Activated CD8-positive, alpha-beta T cell treated with anti-CD3 and anti-CD28 coated beads, Interleukin-2, amount 10 ng/mL, durations not matched to agents 7 days and 5 days (primary cell): Measurements from ENCODE around the gene CDR2. TPM values are rescaled to one million over a fixed set of nuclear protein-coding genes. Genes with fewer than 3 reads are reported as not detected.

ENCODE experiments used
- ATAC-seq: fragments of 150-1000 bp; cut with Tn5 transposase; one replicate; pipeline ENCODE4 v1.10.0; 2021; ENCODE audit warnings: moderate library complexity
- CTCF ChIA-PET: fragments of 350-600 bp; sonication (Branson Sonifier 250); formaldehyde crosslinking; loops from one replicate; lab custom pipeline; 2021; ENCODE audit warnings: antibody characterized with exemption; lab: Charles Lee
- POLR2A ChIA-PET: fragments of 350-600 bp; sonication (Branson Sonifier 250); formaldehyde crosslinking; loops from one replicate; lab custom pipeline; 2021; ENCODE audit warnings: antibody characterized with exemption; lab: Charles Lee
- DNase-seq: peaks from one replicate; pipeline ENCODE4 v3.0.0-alpha.2; 2020
- H3K27ac Mint-ChIP-seq: one replicate; pipeline ENCODE4 v1.8.0; 2021; ENCODE audit warnings: mild to moderate bottlenecking, mixed read lengths
- H3K27me3 Mint-ChIP-seq: one replicate; pipeline ENCODE4 v1.8.0; 2021; ENCODE audit warnings: low read depth, mixed read lengths
- H3K36me3 Mint-ChIP-seq: one replicate; pipeline ENCODE4 v1.8.0; 2021; ENCODE audit warnings: low read depth, mixed read lengths
- H3K4me1 Mint-ChIP-seq: one replicate; pipeline ENCODE4 v1.8.0; 2021; ENCODE audit warnings: low read depth, mixed read lengths
- H3K4me3 Mint-ChIP-seq: one replicate; pipeline ENCODE4 v1.8.0; 2021; ENCODE audit warnings: mild to moderate bottlenecking, mixed read lengths
- H3K9me3 Mint-ChIP-seq: one replicate; pipeline ENCODE4 v1.8.0; 2022; ENCODE audit warnings: mixed read lengths; ENCODE audit not compliant: insufficient read depth
- total RNA-seq, 2 experiments: library from RNA; stranded (reverse); gene quantifications; one replicate each; pipeline ENCODE4 v1.2.3, GENCODE V29; 2021

Gene CDR2
- total RNA-seq, 2 experiments from 2014 or later = 39.1 to 44.6 TPM

DNA sequence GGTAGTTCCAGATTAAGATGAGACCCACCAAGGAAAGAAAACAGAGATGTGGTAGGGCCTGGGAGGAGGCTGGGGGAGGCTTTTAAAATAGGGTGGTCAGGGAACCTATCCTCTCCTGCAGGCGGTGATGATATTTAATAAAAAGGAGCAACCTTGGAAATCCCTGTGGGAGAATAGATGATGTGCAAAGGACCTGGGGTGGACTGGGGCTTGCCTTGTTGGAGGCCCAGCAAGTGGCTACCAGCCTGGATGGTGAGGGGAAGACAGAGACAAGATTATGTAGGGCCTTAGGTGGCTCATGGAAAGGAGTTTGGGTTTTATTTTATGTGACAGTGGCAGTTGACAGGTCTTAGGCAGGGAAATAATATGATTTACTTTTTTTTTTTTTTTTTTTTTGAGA lies 75.4 kb downstream of the CDR2 start:
- ATAC-seq = no peak
- peak overlapping the region; percentile 93 for H3K27ac Mint-ChIP-seq
- peak overlapping the region; percentile 92 for H3K4me3 Mint-ChIP-seq
- H3K36me3 Mint-ChIP-seq = peaks cover 22% of the 10 kb centered on the region
- H3K27me3 Mint-ChIP-seq = peaks cover 2% of the 10 kb centered on the region
- ChIA-PET CTCF (interaction anchor here (0.8 to 8.9 kb wide), 9 partner anchors 9 to 299 kb away, joined by 3 to 355 read pairs (median 3); partner anchors contain the start of gene EEF2K), POLR2A (interaction anchor here (0.6 to 3.2 kb wide), 5 partner anchors 17 to 290 kb away, joined by 3 to 13 read pairs (median 4); no protein-coding TSS in a partner anchor)
- peaks cover 27% of the 10 kb centered on the region for H3K4me1 Mint-ChIP-seq
- H3K9me3 Mint-ChIP-seq = no peaks in the 10 kb centered on the region
- no peak for DNase-seq

DNA sequence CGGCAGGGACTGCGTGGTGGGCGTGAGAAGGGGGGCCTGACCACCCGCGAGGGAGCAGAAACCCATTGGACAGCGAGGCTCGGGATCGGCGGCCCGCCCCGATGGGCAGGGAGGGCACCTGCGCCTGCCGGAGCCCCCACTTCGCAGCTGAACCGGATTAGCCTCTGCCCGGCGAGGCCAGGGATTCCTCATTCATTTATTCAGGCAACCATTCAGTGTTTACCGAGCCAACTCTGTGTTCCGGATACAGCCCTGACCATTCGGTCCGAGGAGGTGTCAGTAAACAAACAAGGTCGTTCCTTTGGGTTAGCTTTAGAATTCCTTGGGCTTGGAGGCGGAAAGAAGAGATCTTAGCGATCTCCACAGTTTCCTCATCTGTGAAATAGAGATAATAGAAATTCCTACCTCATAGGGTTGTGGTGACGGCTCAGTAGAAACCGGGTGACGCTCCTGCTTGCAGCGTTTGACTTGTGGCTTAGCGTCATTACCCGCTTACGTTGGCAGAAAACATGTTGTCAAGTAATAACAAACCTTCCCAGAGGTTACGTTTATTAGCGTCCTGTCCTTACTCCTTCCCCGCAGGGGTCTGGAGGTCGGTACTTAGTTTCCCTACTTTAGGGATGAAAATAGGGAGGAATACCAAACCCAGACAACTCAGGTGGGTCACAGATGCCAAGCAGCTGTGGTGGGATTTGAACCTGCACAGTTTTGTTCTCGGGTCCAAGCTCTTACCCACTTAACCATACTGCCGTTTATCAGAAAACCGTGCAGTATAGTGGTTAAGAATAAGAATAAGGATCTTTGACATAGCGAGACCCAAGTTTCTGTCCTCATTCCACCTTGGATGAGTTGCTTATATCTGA lies 76.3 kb downstream of the CDR2 start:
- peak overlapping the region; percentile 93 for H3K27ac Mint-ChIP-seq
- peaks cover 2% of the 10 kb centered on the region for H3K27me3 Mint-ChIP-seq
- ChIA-PET CTCF (interaction anchor here (0.8 to 8.9 kb wide), 9 partner anchors 8 to 298 kb away, joined by 3 to 355 read pairs (median 3); partner anchors contain the start of gene EEF2K), POLR2A (interaction anchor here (0.6 to 3.2 kb wide), 8 partner anchors 14 to 289 kb away, joined by 3 to 13 read pairs (median 4); partner anchors contain the start of gene EEF2K)
- peak; percentile 50 for ATAC-seq
- H3K9me3 Mint-ChIP-seq = no peaks in the 10 kb centered on the region
- peaks cover 27% of the 10 kb centered on the region for H3K4me1 Mint-ChIP-seq
- H3K4me3 Mint-ChIP-seq = peak overlapping the region; percentile 92
- peaks cover 19% of the 10 kb centered on the region for H3K36me3 Mint-ChIP-seq
- peak; percentile 89 for DNase-seq

DNA sequence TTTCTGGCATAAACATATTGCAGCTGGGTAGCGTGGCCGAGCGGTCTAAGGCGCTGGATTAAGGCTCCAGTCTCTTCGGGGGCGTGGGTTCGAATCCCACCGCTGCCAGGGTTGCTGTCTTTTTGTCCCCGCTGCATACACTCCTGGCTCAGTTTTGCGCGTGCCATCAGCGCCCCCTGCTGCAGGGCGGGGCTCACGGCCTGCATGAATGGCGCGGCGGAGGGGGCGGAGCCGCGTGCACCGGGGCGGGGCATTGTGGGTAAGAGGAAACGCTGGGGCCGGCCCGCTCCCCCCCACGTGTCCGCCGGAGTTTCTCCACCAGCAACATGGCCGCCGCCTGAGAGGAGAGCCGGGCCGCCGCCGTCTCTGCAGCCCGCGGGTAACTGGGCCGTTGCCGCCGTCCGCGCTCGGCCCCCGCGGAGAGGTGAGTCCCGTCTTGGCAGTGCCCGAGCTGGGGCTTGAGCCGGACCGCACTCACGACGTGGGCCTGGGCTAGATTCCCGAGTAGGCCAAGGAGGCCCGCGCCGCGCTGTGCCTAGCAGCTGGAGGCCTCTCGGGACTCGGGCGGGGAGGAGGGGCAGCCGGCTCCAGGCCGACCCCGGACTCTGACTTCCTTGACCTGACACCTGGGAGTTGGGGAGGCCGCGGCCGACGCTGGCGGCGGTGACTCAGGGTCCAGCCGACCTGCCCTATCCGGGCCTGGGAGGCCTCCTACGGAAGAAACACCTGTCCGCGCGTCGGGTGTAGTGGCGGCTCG lies 77.1 kb downstream of the CDR2 start, which contains the start of gene POLR3E:
Gene POLR3E, plus strand, starts transcription at position 296 of the 757 bp plus-strand sequence. CDS start 5,560 bp downstream, outside the sequence.
- peaks cover 2% of the 10 kb centered on the region for H3K27me3 Mint-ChIP-seq
- DNase-seq (peak; percentile 100), ATAC-seq (peak; percentile 87)
- H3K36me3 Mint-ChIP-seq = peaks cover 15% of the 10 kb centered on the region
- POLR2A ChIA-PET = interaction anchor here (0.6 to 3.2 kb wide), 6 partner anchors 55 to 288 kb away, joined by 3 to 13 read pairs (median 5); partner anchors contain the start of gene EEF2K
- CTCF ChIA-PET = interaction anchor here (0.6 to 8.9 kb wide), 16 partner anchors 10 to 290 kb away, joined by 3 to 355 read pairs (median 4); partner anchors contain the start of gene EEF2K
- H3K4me3 Mint-ChIP-seq = peak within 1 kb of the TSS; percentile 92
- H3K4me1 Mint-ChIP-seq = peaks cover 27% of the 10 kb centered on the region
- peak within 1 kb of the TSS; percentile 93 for H3K27ac Mint-ChIP-seq
- H3K9me3 Mint-ChIP-seq = no peaks in the 10 kb centered on the region

DNA sequence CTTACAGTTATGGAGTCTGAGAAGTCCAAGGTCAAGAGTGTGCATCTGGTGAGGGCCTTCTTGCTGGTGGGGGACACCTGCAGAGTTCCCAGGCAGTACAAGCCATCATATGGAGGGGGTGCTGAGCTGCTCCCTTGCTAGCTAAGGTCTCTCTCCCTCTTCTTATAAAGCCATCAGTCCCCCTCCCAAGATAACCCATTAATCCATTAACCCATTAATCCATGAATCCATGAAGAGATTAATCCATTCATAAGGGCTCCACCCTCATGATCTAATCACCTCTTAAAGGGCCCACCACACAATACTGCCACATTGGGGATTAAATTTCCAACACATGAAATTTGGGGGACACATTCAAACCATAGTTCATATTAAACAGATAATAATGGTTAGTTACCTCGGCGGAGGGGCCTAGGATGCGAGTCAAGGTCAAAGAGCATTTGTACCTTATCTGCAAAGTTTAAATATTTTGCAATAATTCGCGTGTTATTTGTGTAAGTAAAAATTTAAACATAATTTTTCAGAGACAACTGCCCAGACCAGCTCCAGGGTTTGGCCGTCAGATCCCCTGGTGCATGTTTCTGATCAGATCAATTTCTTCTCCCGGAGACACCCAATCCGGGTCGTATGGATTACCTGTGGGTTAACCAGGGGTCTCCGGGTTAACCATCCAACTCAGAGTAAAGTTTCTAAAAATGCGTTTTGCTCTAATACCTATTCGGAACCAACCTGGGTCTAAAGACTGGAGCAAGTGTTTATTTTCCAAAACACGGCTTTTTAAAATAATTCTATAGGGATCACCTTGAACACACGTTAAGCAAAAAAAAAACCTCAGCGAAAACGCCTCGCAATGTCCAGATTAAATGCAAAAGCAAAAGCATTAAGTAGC lies 78.0 kb downstream of the CDR2 start:
- no peak for ATAC-seq
- H3K27ac Mint-ChIP-seq = peak overlapping the region; percentile 93
- peak; percentile 35 for DNase-seq
- CTCF ChIA-PET = interaction anchor here (0.6 to 8.9 kb wide), 13 partner anchors 25 to 289 kb away, joined by 3 to 355 read pairs (median 4); partner anchors contain the start of gene EEF2K
- peaks cover 2% of the 10 kb centered on the region for H3K27me3 Mint-ChIP-seq
- no peaks in the 10 kb centered on the region for H3K9me3 Mint-ChIP-seq
- peaks cover 27% of the 10 kb centered on the region for H3K4me1 Mint-ChIP-seq
- POLR2A ChIA-PET = interaction anchor here (0.7 to 3.2 kb wide), 3 partner anchors 91 to 106 kb away, joined by 3 to 13 read pairs (median 7); partner anchors contain the start of gene EEF2K
- peaks cover 12% of the 10 kb centered on the region for H3K36me3 Mint-ChIP-seq
- peak overlapping the region; percentile 92 for H3K4me3 Mint-ChIP-seq

Other genes with a start within 250 kb of the CDR2 start
- under 1 TPM in 1 of 2 experiments, not detected in 1; 0.16 TPM for gene SDR42E2, start 212.1 kb downstream of the CDR2 start, total RNA-seq
- gene EEF2K, start 168.3 kb downstream of the CDR2 start, total RNA-seq = 10 to 100 TPM; 27.7 to 28.9 TPM
- 10 to 100 TPM; 43.8 to 49.9 TPM for gene POLR3E, start 77.2 kb downstream of the CDR2 start, total RNA-seq
- gene NPIPB5, start 136.3 kb upstream of the CDR2 start, total RNA-seq = 100 to 1,000 TPM; 276 to 303 TPM